Cerebellar nuclear complex (tissue), 1 donor: Measurements from ENCODE around the gene TLR1.
"Not testable (repeated sequence)": the region's sequence is repeated elsewhere in the genome, so short reads cannot be mapped to it uniquely, and the experiment has no call there.

Source experiments
- DNase-seq, 2 experiments: peaks; one replicate each; lab custom pipeline; 2025; lab: John Stamatoyannopoulos, UW

The TLR1 gene

DNA sequence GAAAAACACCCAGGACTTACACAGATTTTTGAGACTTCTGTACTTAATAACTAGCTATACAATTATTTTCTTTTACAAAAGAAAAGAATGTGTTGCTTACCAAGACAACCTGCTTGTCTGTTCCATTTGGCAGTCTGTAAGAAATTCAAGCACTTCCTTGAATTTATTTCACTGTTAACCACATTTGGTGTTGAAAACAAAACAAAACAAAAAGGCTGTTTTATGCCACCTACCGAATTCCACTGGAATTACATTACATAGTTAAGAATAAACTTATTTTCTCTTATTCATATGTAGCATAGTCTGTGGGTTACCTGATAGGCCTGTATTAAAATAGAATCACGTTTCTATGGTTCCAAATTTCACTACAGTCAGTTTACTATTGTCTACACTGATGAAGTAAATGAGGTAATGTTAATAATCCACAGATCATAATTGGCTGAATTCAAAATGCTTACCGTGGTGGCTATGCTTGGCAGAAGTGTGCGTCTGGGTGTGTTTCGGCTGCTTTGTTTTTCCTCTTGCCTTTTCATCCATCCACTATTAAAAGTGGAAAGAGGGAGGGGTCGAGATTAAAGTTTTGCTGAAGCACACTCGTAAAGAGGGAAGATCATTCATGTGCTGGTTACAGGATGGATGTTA is at the start of gene TLR1:
Gene TLR1 (minus strand): TSS at position 138 of the 642 bp plus-strand sequence. CDS start 5,960 bp downstream, outside the sequence.
- no peak for DNase-seq

GRCh38 chr4:38846015-38846414 is 41.4 kb upstream of the TLR1 start:
- DNase-seq, result no peak

- DNase-seq, result no peak
These were observed 38.4 kb upstream of the TLR1 start for GRCh38 chr4:38842994-38843393.

- DNase-seq, result no peak
These were observed 33.3 kb upstream of the TLR1 start for GRCh38 chr4:38837849-38838248.

DNA sequence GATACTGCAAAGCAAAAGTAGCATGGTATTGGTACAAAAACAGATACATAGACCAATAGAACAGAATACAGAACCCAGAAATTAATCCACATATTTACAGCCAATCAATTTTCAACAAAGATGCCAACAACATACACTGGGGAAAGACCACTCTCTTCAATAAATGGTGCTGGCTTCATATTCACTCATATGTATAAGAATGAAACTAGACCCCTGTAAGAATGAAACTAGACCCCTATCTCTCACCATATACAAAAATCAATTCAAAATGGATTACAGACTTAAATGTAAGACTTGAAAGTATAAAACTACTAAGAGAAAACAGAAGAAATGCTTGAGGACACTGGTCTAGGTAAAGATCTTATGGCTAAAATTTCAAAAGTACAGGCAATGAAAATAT is 32.7 kb upstream of the TLR1 start:
- no peak for DNase-seq

DNA sequence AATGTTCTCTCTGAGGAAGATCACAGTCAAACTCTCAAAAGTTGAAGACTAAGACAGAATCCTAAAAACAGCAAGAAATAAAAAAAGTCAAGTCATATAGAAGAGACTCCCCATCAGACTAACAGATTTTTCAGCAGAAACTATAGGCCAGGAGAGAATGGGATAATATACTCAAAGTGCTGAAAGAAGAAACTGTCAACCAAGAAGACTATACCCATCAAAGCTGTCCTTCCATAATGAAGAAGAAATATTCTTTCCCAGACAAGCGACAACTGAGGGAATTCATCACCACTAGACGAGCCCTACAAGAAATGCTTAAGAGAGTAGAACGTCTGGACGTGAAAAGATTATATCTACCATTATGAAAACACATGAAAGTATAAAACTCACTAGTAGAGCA is 30.0 kb upstream of the TLR1 start:
- no peak for DNase-seq

DNA sequence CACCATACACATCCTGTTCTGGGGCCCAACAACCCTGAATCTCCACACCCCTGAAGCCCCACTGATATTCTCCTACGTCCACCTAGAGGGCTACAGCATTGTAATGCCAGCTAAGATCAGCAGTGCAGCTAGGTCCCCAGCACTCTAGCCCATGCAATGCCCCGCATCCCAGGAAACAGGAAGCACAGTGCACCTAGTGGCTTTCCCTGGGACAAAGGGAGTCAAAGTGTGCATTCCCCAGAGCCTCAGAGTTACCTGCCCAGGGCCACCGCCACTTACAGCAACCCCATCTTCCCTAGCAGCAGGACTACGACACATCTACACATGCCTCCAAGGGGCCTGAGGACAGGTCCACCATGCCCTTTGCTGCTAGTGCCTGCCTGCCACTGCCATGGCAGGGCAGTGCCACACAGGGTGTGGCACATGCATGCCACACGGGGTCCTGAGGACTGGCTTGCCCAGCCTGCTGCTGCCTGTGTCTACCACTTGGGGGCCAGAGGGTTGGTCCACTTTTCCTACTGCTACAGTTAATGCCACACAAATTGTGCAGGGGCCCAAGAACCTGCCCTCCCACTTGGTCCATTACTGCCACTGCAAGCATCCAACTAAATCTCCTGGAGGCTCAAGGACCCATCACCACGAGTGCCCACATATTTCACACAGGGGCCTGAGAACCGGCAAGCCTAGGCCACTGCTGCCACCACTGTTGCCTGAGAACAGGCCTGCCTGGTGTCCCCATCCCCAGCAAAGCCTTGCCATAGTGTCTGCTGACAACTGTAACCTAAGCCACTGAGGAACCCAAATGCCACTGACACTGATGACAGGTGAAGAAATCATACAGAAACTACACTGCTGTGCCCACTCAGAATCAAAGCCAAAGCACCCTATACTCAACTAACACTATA is 28.3 kb upstream of the TLR1 start:
- DNase-seq, result no peak

DNA sequence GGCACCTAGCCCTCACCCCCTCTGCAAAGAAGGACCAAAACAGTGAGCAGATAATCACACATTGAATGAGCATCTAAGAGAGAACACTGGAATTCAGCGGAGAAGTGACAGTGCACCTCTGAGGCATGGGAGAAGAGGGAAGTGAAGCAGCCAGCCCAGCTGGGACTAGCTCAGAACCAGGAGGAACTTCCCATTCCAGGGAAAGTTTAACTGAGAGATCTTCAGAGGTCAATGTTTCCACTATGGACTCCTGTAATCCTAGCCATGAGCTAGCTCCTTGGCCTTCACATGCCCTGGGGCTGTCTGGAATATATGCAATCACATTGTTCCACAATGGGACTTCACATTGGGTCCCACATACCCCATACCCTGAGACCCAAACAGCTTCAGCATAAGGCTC is 27.6 kb upstream of the TLR1 start:
- DNase-seq, result no peak

GRCh38 chr4:38831653-38832052 is 27.1 kb upstream of the TLR1 start:
- DNase-seq, result no peak

DNA sequence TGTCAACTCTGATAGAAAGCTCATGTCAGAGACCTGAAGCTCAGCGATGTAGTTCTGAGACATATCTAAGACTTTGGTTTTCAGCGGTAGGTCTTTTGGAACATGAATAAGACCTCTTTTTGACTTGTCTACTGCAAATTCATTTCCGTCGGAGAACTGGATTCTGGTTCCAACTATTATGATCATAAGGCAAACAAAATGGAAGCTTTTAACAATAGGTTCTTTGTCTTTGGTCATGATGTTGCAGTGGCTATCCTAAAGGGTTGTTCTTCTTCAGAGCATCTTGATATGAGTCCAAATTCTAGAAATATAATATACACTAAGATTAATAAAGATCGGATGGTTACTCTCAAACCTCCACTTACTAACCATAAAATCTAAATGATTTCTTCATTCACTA is 24.6 kb upstream of the TLR1 start:
- no peak for DNase-seq

GRCh38 chr4:38823766-38824165 is 19.2 kb upstream of the TLR1 start:
- DNase-seq, result no peak

- no peak for DNase-seq
These were observed 18.2 kb upstream of the TLR1 start for GRCh38 chr4:38822748-38823303.

DNA sequence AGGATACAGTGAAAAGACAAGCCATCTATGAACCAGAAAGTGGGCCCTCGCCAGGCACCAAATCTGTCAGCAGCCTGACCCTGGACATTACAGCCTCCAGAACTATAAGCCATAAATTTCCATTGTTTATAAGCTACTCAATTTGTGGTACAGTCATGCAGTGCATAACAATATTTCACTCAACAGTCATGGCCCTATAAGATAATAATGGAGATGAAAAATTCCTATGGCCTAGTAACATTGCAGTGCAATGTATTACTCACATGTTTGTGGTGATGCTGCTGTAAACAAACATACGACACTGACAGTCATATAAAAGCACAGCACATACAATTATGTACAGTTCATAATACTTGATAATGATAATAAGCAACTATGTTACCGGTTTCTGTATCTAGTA is 17.1 kb upstream of the TLR1 start:
- DNase-seq, result no peak

GRCh38 chr4:38820329-38821061 is 15.9 kb upstream of the TLR1 start:
- no peak for DNase-seq

- no peak for DNase-seq
These were observed 15.0 kb upstream of the TLR1 start for GRCh38 chr4:38819569-38819968.

DNA sequence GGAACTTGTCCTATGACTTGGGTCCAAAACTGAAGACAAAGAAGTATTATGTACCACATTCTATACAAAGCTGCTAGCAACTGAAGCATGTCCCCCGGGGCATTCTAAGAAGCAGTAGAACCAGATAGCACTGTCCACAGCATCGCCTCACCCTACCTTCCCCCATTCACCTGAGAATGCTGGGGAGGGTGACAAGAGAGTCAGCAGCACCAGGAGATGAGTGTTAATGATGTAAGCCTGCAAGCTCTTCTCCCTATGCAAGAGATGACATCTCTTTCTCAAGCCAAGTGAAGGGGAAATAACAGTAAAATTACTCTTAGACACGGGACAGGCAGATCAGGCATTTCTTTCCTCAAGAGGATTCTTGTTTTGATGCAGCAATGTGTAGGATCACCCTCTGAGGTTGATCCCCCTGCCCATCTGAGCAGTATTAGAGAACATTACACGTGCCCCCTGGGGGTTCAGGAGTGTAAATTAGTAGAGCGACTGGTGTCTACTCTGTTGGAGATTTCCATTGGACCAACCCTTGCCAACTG is 13.9 kb upstream of the TLR1 start:
- no peak for DNase-seq

GRCh38 chr4:38815885-38816782 is 11.5 kb upstream of the TLR1 start:
- no peak for DNase-seq

GRCh38 chr4:38814386-38814785 is 9.8 kb upstream of the TLR1 start:
- DNase-seq, result no peak

- no peak for DNase-seq
These were observed 6.7 kb upstream of the TLR1 start for GRCh38 chr4:38811297-38811696.

GRCh38 chr4:38807462-38807861 is 2.9 kb upstream of the TLR1 start:
- not testable (repeated sequence) for DNase-seq

DNA sequence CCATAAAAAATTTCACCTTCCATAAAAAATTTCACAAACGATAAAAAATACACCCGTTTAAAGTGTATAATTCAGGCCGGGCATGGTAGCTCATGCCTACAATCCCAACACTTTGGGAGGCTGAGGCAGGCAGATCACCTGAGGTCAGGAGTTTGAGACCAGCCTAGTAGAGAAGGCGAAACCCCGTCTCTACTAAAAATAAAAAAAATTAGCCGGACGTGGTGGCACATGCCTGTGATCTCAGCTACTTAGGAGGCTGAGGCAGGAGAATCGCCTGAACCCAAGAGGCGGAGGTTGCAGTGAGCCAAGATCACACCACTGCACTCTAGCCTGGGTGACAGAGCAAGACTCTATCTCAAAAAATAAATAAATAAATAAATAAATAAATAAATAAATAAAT is 1.7 kb upstream of the TLR1 start:
- DNase-seq, result not testable (repeated sequence)
